ENCODE data around the gene C1QTNF9B.

Gene C1QTNF9B

GRCh38 chr13:23871616-23872220, 25.6 kb downstream of the C1QTNF9B start:
- no peak overlapping the region for H3K4me3 ChIP-seq (ENCODE audit: low read depth, low read length)
- TF ChIP-seq, protein P1, sequence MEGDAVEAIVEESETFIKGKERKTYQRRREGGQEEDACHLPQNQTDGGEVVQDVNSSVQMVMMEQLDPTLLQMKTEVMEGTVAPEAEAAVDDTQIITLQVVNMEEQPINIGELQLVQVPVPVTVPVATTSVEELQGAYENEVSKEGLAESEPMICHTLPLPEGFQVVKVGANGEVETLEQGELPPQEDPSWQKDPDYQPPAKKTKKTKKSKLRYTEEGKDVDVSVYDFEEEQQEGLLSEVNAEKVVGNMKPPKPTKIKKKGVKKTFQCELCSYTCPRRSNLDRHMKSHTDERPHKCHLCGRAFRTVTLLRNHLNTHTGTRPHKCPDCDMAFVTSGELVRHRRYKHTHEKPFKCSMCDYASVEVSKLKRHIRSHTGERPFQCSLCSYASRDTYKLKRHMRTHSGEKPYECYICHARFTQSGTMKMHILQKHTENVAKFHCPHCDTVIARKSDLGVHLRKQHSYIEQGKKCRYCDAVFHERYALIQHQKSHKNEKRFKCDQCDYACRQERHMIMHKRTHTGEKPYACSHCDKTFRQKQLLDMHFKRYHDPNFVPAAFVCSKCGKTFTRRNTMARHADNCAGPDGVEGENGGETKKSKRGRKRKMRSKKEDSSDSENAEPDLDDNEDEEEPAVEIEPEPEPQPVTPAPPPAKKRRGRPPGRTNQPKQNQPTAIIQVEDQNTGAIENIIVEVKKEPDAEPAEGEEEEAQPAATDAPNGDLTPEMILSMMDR (IDR thresholded peaks at IDR 0.05; ENCODE audit: borderline replicate concordance, insufficient read depth, low read depth, low read length), result 0 out of 2 replicates have a peak, but pooled peaks have one; percentile 18

DNA sequence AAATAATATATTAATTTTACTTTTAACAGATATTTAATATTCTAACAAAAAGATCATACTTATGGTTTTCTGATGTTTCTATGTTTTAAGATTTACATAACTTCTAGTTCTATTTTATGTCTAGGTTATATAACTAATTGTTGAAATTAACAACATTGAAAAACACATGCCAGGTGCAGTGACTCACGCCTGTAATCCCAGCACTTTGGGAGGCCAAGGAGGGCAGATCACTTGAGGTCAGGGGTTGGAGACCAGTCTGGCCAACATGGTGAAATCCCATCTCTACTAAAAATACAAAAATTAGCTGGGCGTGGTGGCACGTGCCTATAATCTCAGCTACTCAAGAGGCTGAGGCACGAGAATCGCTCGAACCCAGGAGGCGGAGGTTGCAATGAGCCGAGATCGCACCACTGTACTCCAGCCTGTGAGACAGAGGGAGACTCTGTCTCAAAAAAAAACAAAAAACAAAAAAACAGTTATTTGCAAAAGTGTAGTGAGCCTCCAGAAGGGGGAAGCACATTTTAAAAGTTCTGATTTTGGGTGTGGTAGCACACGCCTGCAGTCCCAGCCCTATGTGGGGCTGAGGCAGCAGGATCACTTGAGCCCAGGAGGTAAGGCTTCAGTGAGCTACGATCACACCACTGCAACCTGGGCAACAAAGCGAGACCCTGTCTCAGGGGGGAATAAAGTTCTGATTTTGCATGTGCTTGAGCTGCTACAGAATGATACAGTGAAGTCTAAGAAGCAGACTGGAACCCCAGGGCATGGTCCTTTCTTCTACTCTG, 26.8 kb downstream of the C1QTNF9B start:
- H3K4me3 ChIP-seq (ENCODE audit: low read depth, low read length), result no peak overlapping the region
- TF ChIP-seq, protein P1 (IDR thresholded peaks at IDR 0.05; ENCODE audit: borderline replicate concordance, insufficient read depth, low read depth, low read length), result no peak

DNA sequence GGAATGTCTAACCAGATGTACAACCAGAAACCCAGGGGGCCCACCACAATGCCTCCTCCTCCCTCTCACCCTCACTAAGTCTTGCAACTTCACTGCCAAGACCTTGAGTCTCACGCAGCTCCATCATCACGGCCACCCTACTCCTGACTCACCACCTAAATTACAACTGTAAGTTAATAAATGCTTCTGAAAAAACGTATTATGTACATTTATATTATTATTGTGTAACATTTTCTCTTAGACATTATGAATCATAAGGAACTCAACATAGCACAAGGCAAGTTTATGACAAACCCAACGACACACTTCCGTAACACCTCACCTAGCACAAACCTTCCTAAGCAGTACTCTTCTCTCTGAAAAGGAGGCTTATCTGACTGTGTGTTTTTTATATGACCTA, 28.8 kb downstream of the C1QTNF9B start:
- TF ChIP-seq, protein P1 (IDR thresholded peaks at IDR 0.05; ENCODE audit: borderline replicate concordance, insufficient read depth, low read depth, low read length), result no peak
- H3K4me3 ChIP-seq (ENCODE audit: low read depth, low read length), result no peak overlapping the region

- TF ChIP-seq, protein P1 (IDR thresholded peaks at IDR 0.05; ENCODE audit: borderline replicate concordance, insufficient read depth, low read depth, low read length), result no peak
- H3K4me3 ChIP-seq (ENCODE audit: low read depth, low read length), result no peak overlapping the region
These were observed 30.2 kb downstream of the C1QTNF9B start for GRCh38 chr13:23867027-23867491.

- H3K4me3 ChIP-seq (ENCODE audit: low read depth, low read length), result no peak overlapping the region
- TF ChIP-seq, protein P1 (IDR thresholded peaks at IDR 0.05; ENCODE audit: borderline replicate concordance, insufficient read depth, low read depth, low read length), result no peak
These were observed 30.8 kb downstream of the C1QTNF9B start for GRCh38 chr13:23866420-23867026.

DNA sequence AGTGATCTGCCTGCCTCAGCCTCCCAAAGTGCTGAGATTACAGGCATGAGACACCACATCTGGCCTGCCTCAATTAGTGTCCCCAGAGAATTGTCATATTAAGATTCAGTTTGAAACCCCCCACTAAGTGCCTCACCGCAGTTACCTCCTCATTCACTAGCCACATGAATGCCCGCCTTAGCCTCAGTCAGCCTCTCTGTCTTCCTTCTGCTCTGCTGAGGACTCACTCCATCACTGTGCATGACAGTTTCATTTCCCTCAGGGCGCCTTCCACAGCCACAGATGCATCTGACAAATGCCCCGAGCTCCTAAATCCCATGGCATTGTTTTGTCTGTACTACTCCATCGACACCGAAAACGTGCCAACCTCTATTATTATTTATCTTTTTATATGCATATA, 31.4 kb downstream of the C1QTNF9B start:
- H3K4me3 ChIP-seq (ENCODE audit: low read depth, low read length), result no peak overlapping the region
- TF ChIP-seq, protein P1 (IDR thresholded peaks at IDR 0.05; ENCODE audit: borderline replicate concordance, insufficient read depth, low read depth, low read length), result no peak

All from GM12875 (cell line).